Heart right ventricle (tissue), 16 donors: ENCODE data around the gene TMPRSS9. TPM values are rescaled to one million over a fixed set of nuclear protein-coding genes. Genes with fewer than 3 reads are reported as not detected.

Experiments
- ATAC-seq, 8 donors: fragments of 200-7000 bp; cut with Tn5 transposase; one replicate each; pipeline ENCODE4 v1.9.1; 2020; ENCODE audit warnings: mild to moderate bottlenecking in 8 of 8, moderate library complexity in 8 of 8, moderate number of reproducible peaks in 1 of 8
- DNase-seq, 2 donors: peaks; one replicate each; pipeline ENCODE4 v3.0.0-alpha.2; 2020
- H3K27ac ChIP-seq, 10 donors: fragments of 200-600 bp; sonication (generic) in 2 of 10; one replicate each; pipeline versions ENCODE4 v1.5.0 to v1.8.0; 2020 to 2022; ENCODE audit warnings: mild to moderate bottlenecking in 3 of 10
- H3K27me3 ChIP-seq, 7 donors: fragments of 200-600 bp; one replicate each; pipeline ENCODE4 v1.8.0; 2021 to 2022; ENCODE audit warnings: mild to moderate bottlenecking in 2 of 7
- H3K36me3 ChIP-seq, 9 donors: fragments of 200-600 bp; sonication (generic) in 1 of 9; one replicate each; pipeline versions ENCODE4 v1.5.0 to v1.8.0; 2020 to 2022; ENCODE audit warnings: mild to moderate bottlenecking in 2 of 9
- H3K4me1 ChIP-seq, 9 donors: fragments of 200-600 bp; sonication (generic) in 1 of 9; one replicate each; pipeline versions ENCODE4 v1.5.0 to v1.8.0; 2020 to 2022; ENCODE audit warnings: mild to moderate bottlenecking in 4 of 9
- H3K4me3 ChIP-seq, 10 donors: fragments of 200-600 bp; sonication (generic) in 2 of 10; one replicate each; pipeline versions ENCODE4 v1.5.0 to v1.8.0; 2020 to 2022; ENCODE audit warnings: mild to moderate bottlenecking in 7 of 10, moderate library complexity in 2 of 10
- H3K9me3 ChIP-seq, 11 donors: fragments of 200-600 bp in 10 of 11; sonication (generic) in 2 of 11; one replicate each; pipeline versions ENCODE4 v1.5.0 to v1.8.0; 2013 to 2022; ENCODE audit warnings: mild to moderate bottlenecking in 2 of 11, control low read depth in 1 of 11, moderate library complexity in 1 of 11
- WGBS, 2 donors: extraction: QIAGEN DNeasy Blood & Tissue Kit; methylation state at CpG; one replicate each; pipeline ENCODE4 v1.1.7; 2013; ENCODE audit warnings: inconsistent platforms in 1 of 2; 5-methylcytosine and 5-hydroxymethylcytosine counted together
- intact Hi-C, 10 donors: fragments of 100-400 bp; cut with DNase I; formaldehyde crosslinking; loops; one replicate each; pipeline versions ENCODE4 v1.11.1 to v1.14.2; 2022
- polyA plus RNA-seq, 2 donors: library from polyadenylated mRNA; stranded (reverse); fragments of 200-250 nt; gene quantifications; one replicate each; pipeline ENCODE4 v1.2.3, GENCODE V29; 2013
- total RNA-seq, 10 donors: library from RNA; stranded (reverse); fragmentation: NEBNext Ultra II Directional in 3 of 10; extraction: Animal tissue kit (Norgen Biotek cat#: 25700) in 3 of 10; gene quantifications; one replicate each; pipeline versions ENCODE4 v1.2.1 to v1.2.4, GENCODE V29; 2021 to 2023
- TF ChIP-seq, protein P1 (sequence below), 9 donors: fragments of 200-600 bp; sonication (generic) in 2 of 9; IDR thresholded peaks; one replicate each; pipeline versions ENCODE4 v1.5.0 to v1.8.0; 2021 to 2022; ENCODE audit warnings: antibody characterized with exemption in 9 of 9, mild to moderate bottlenecking in 5 of 9, moderate library complexity in 1 of 9
- donor health status: Arrhythmogenic right ventricular cardiomyopathy.
- donor health status: ischemic (EF 13 %, LVEDD 7.1; RV severe dilation, severe dysfunction).
- donor health status: healthy with polysubstance abuse.
- donor health status: DM: no; HTN: yes; CAD: no.
- donor health status: DM: no; HTN: no; CAD: no.
- donor health status: ischemic (EF 25% LVEDD 6.9; RV normal size, moderate dysfunction).
- donor health status: ischemic (EF 25% LVEDD 5.7; RV mildly dilated, moderate dysfunction).
- donor health status: healthy.
- donor health status: DM: yes; HTN: yes; CAD: no.
- donor health status: Ischemic cardiomyopathy.
- donor health status: ischemic (EF 35%, LVEDD 5.7; RV mildly dilated, moderate dysfunction).
- donor health status: nonischemic (EF 11% LVEDD 7.7; RV severe dilation, severe dysfunction).
- donor health status: DM: yes; HTN: yes; CAD: no.
- donor health status: PGD.
- donor health status: ischemic (EF 29% LVEDD 5.4; RV normal size, mild dysfunction).
- donor health status: nonischemic (EF 23%, LVEDD 6.1; RV moderate dilation, normal function).

The TMPRSS9 gene
- total and polyA plus RNA-seq, 12 donors, result 0.01 TPM; not detected in 11

DNA sequence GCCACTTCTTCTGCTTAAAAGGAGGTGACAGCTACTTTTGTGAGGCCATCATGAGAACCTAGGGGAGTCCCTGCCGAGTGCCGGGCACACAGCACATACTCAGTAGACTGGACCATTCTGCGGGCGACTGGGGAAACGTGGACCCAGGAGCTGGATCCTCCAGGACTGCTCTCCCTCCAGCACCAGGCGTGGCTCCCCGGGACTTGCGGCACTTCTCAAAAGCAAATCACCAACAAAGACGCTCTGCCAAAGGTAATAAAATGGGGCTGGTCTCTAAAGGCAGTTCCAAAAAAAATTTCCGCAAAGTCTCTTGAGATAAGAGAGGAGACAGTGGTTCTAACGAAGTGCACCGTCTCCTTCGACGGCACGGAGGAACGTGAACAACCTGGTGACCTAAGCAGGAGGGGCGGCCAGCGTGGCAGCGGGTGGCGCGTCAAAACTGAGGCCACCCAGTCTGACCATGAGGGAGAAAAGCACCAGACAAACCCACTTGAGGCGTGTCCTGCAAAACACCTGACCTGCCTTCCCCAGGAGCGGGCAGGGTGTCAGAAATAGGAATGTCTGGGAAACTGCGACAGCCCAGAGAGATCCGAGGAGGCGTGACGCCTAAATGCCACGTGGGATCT lies 1.4 kb upstream of the TMPRSS9 start:
- Histone ChIP-seq H3K4me1 (peaks cover 0 to 3% (median 0%) of the 10 kb centered on the region in 9 donors), H3K4me3 (no peak overlapping the region), H3K9me3 (no peaks in the 10 kb centered on the region), H3K27me3 (peaks cover 5 to 37% (median 29%) of the 10 kb centered on the region in 7 donors), H3K27ac (no peak overlapping the region), H3K36me3 (peaks cover 0 to 12% (median 3%) of the 10 kb centered on the region in 9 donors)
- TF ChIP-seq, protein P1, sequence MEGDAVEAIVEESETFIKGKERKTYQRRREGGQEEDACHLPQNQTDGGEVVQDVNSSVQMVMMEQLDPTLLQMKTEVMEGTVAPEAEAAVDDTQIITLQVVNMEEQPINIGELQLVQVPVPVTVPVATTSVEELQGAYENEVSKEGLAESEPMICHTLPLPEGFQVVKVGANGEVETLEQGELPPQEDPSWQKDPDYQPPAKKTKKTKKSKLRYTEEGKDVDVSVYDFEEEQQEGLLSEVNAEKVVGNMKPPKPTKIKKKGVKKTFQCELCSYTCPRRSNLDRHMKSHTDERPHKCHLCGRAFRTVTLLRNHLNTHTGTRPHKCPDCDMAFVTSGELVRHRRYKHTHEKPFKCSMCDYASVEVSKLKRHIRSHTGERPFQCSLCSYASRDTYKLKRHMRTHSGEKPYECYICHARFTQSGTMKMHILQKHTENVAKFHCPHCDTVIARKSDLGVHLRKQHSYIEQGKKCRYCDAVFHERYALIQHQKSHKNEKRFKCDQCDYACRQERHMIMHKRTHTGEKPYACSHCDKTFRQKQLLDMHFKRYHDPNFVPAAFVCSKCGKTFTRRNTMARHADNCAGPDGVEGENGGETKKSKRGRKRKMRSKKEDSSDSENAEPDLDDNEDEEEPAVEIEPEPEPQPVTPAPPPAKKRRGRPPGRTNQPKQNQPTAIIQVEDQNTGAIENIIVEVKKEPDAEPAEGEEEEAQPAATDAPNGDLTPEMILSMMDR (IDR thresholded peaks at IDR 0.05), result no peak
- intact Hi-C loops, result no loop called here
- ATAC-seq (no peak), DNase-seq (no peak)
- WGBS, 2 donors, result 75% methylated on average over 28 of the region's 28 CpGs

DNA sequence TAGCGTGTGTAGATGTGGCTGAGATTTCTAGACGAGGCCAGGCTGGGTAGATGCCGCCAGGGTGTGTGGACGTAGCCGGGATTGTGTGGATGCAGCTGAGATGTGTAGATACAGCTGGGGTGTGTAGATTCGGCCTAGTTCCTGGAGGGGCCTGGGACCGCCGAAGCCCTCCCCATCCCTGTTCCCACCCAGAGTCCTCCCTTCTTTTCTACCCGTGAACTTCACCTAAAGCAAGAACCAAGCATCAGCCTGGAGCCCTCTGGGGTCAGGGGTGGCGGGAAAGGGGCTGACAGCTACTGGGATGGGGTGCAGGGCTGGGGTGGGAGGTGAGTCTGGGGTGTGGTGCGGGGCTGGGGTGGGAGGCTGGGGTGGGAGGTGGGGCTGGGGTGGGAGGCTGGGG lies 768 bp downstream of the TMPRSS9 start:
- DNase-seq (no peak), ATAC-seq (no peak)
- H3K27me3 ChIP-seq, result peaks cover 5 to 56% (median 50%) of the 10 kb centered on the region in 7 donors
- TF ChIP-seq, protein P1 (IDR thresholded peaks at IDR 0.05), result no peak
- H3K4me3 ChIP-seq, result no peak overlapping the region
- no peak overlapping the region for H3K27ac ChIP-seq
- WGBS, 2 donors, result 63 to 68% methylated on average over 11 of the region's 11 CpGs
- intact Hi-C loops, result no loop called here
- H3K4me1 ChIP-seq, result peaks cover 0 to 3% (median 0%) of the 10 kb centered on the region in 9 donors
- H3K9me3 ChIP-seq, result no peaks in the 10 kb centered on the region
- no peaks in the 10 kb centered on the region for H3K36me3 ChIP-seq

DNA sequence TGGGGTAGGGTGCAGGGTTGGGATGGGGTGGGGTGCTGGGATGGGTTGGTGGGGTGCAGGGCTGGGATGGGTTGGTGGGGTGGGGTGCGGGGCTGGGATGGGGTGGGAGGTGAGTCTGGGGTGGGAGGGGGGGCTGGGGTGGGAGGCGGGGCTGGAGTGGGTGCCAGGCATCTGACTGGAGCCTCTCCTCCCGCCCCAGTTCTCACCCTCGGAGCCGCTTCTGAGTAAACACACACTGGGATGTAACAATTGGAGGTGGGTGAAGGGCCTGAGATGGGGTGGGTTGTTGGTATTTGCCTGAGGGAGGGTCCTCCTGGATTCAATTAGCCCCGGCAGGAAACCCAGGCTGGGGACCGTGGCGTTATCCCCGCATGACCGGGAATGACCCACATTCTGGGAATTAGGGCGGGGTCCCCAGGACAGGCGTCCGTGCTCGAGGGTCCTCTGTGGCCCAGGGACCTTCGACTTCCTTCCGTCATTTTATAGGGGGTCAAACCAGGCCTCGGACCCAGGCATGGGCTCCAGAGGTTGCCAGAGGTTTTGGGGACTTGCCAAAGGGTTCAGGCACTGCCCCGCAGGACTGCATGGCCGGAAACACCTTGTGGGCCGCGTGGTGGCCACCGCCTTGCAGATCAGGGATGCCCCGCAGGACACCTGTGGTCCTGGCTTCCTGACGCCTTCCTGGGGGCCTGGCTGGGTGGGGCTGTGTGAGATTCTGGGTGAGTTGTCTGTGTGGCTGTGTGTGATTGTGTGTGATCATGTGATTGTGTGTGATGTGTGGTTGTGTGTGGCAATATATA lies 1.4 kb downstream of the TMPRSS9 start:
- H3K4me3 ChIP-seq, result no peak overlapping the region

More for the DNA sequence above, 1.4 kb downstream of the TMPRSS9 start:
- no peak overlapping the region for H3K27ac ChIP-seq
- TF ChIP-seq, protein P1 (IDR thresholded peaks at IDR 0.05), result no peak
- no peak for ATAC-seq
- no peaks in the 10 kb centered on the region for H3K36me3 ChIP-seq
- no peaks in the 10 kb centered on the region for H3K9me3 ChIP-seq
- H3K4me1 ChIP-seq, result peaks cover 0 to 3% (median 0%) of the 10 kb centered on the region in 9 donors
- 36 to 41% methylated on average over 23 to 24 of the region's 24 CpGs for WGBS, 2 donors
- no peak for DNase-seq
- H3K27me3 ChIP-seq, result peaks cover 5 to 62% (median 51%) of the 10 kb centered on the region in 7 donors
- intact Hi-C loops, result no loop called here
